GM23338 (cell line): ENCODE data around the gene PGM1. TPM values are rescaled to one million over a fixed set of nuclear protein-coding genes. Genes with fewer than 3 reads are reported as not detected.

Experiments used
- ATAC-seq: fragments of 200-7000 bp; cut with Tn5 transposase; 3 replicates; pipeline ENCODE4 v1.9.1; 2020
- DNase-seq: peaks from one replicate; pipeline ENCODE4 v3.0.0-alpha.2; 2015; ENCODE audit warnings: low spot score
- H2AFZ ChIP-seq: fragments of 200-600 bp; sonication (generic); 2 replicates; pipeline ENCODE4 v1.8.0; 2016; ENCODE audit warnings: antibody characterized with exemption, mild to moderate bottlenecking, moderate library complexity
- H3F3A ChIP-seq: fragments of 200-600 bp; sonication (generic); replicated peaks from 2 replicates; pipeline ENCODE4 v1.8.0; 2017; ENCODE audit warnings: antibody characterized with exemption, mixed run types, low read depth
- H3K27ac ChIP-seq: fragments of 200-600 bp; sonication (generic); 2 replicates; pipeline ENCODE4 v1.6.1; 2016; ENCODE audit warnings: low read depth
- H3K27me3 ChIP-seq: fragments of 200-600 bp; sonication (generic); 2 replicates; pipeline ENCODE4 v1.8.0; 2016; ENCODE audit warnings: mild to moderate bottlenecking, mixed run types, moderate library complexity; ENCODE audit not compliant: insufficient read depth
- H3K36me3 ChIP-seq: fragments of 200-600 bp; sonication (generic); 2 replicates; pipeline ENCODE4 v1.8.0; 2016; ENCODE audit warnings: mild to moderate bottlenecking; ENCODE audit not compliant: insufficient read depth
- H3K4me1 ChIP-seq: fragments of 200-600 bp; sonication (generic); 2 replicates; pipeline ENCODE4 v1.8.0; 2016; ENCODE audit warnings: mild to moderate bottlenecking, moderate library complexity; ENCODE audit not compliant: insufficient read depth
- H3K4me2 ChIP-seq: fragments of 200-600 bp; sonication (generic); 2 replicates; pipeline ENCODE4 v1.7.1; 2017; ENCODE audit warnings: mixed run types
- H3K4me3 ChIP-seq: fragments of 200-600 bp; sonication (generic); 2 replicates; pipeline ENCODE4 v1.6.1; 2016; ENCODE audit warnings: mixed run types
- H3K79me2 ChIP-seq: fragments of 200-600 bp; sonication (generic); replicated peaks from 2 replicates; pipeline ENCODE4 v1.8.0; 2017; ENCODE audit warnings: mild to moderate bottlenecking; ENCODE audit not compliant: insufficient read depth
- H3K9me2 ChIP-seq: fragments of 200-600 bp; sonication (generic); 2 replicates; pipeline ENCODE4 v1.8.0; 2017; ENCODE audit not compliant: insufficient read depth
- H4K20me1 ChIP-seq: fragments of 200-600 bp; sonication (generic); replicated peaks from 2 replicates; pipeline ENCODE4 v1.8.0; 2017; ENCODE audit warnings: mild to moderate bottlenecking; ENCODE audit not compliant: insufficient read depth
- H3K27ac Mint-ChIP-seq: 2 replicates; pipeline ENCODE4 v1.8.0; 2020; ENCODE audit warnings: inconsistent platforms, mild to moderate bottlenecking, moderate library complexity, mixed read lengths
- H3K27me3 Mint-ChIP-seq: 3 replicates; pipeline ENCODE4 v1.8.0; 2022; ENCODE audit warnings: low read depth, mild to moderate bottlenecking, moderate library complexity, mixed read lengths, inconsistent platforms; ENCODE audit not compliant: insufficient read depth, poor library complexity
- H3K36me3 Mint-ChIP-seq: 3 replicates; pipeline ENCODE4 v1.8.0; 2021; ENCODE audit warnings: low read depth, mild to moderate bottlenecking, inconsistent platforms, moderate library complexity, mixed read lengths
- H3K4me1 Mint-ChIP-seq: 3 replicates; pipeline ENCODE4 v1.8.0; 2020; ENCODE audit warnings: mild to moderate bottlenecking, inconsistent platforms, mixed read lengths
- H3K4me3 Mint-ChIP-seq: 3 replicates; pipeline ENCODE4 v1.8.0; 2021; ENCODE audit warnings: moderate library complexity, mild to moderate bottlenecking, inconsistent platforms, mixed read lengths
- H3K9me3 Mint-ChIP-seq: 3 replicates; pipeline ENCODE4 v1.8.0; 2020; ENCODE audit warnings: moderate library complexity, mild to moderate bottlenecking, inconsistent platforms, mixed read lengths
- JUNB ChIP-seq: IDR thresholded peaks from one replicate; pipeline ENCODE4 v1.6.1; 2016; ENCODE audit warnings: antibody characterized with exemption; ENCODE audit not compliant: unreplicated experiment
- ZNF114 ChIP-seq: fragments of 250-450 bp; sonication (Bioruptor Pico); IDR thresholded peaks from 2 replicates; pipeline ENCODE4 v1.5.0; 2020; ENCODE audit warnings: mild to moderate bottlenecking, moderate library complexity
- ZNF462 ChIP-seq: fragments of 250-450 bp; sonication (Bioruptor Pico); IDR thresholded peaks from 2 replicates; pipeline ENCODE4 v1.5.0; 2020; ENCODE audit warnings: mild to moderate bottlenecking, moderate library complexity
- polyA plus RNA-seq: library from polyadenylated mRNA; unstranded; fragments of >200 nt; fragmentation: Nextera tagmentation; extraction: Ambion mirVana; gene quantifications from 2 replicates; pipeline ENCODE4 v1.2.1, GENCODE V29; 2016
- total RNA-seq: library from RNA; depleted of rRNA; stranded (reverse); fragments of >200 nt; shearing (Covaris generic); gene quantifications from 2 replicates; pipeline ENCODE4 v1.2.3, GENCODE V29; 2014
- TF ChIP-seq, protein P1 (sequence below): IDR thresholded peaks from 2 replicates; pipeline ENCODE4 v1.6.1; 2016; ENCODE audit warnings: antibody characterized with exemption

PGM1 gene
- total and polyA plus RNA-seq, 2 experiments from 2014 or later, result 20.9 to 71.9 TPM

GRCh38 chr1:63662841-63663240, 69.6 kb downstream of the PGM1 start:
- Mint-ChIP-seq H3K36me3 (peaks cover 8% of the 10 kb centered on the region), H3K27me3 (peaks cover 6% of the 10 kb centered on the region), H3K27ac (no peak overlapping the region; the same call in 1 of the 2 replicates), H3K4me1 (peaks cover 18% of the 10 kb centered on the region), H3K9me3 (no peaks in the 10 kb centered on the region), H3K4me3 (no peak overlapping the region)
- no peaks in the 10 kb centered on the region for H4K20me1 ChIP-seq
- no peak overlapping the region for H3K27ac ChIP-seq
- no peaks in the 10 kb centered on the region for H3K27me3 ChIP-seq
- H3K9me2 ChIP-seq, result no peaks in the 10 kb centered on the region
- peak; percentile 9; the same call in 1 of the 2 replicates for TF ChIP-seq ZNF462
- TF ChIP-seq, protein P1, sequence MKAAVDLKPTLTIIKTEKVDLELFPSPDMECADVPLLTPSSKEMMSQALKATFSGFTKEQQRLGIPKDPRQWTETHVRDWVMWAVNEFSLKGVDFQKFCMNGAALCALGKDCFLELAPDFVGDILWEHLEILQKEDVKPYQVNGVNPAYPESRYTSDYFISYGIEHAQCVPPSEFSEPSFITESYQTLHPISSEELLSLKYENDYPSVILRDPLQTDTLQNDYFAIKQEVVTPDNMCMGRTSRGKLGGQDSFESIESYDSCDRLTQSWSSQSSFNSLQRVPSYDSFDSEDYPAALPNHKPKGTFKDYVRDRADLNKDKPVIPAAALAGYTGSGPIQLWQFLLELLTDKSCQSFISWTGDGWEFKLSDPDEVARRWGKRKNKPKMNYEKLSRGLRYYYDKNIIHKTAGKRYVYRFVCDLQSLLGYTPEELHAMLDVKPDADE, result no peak
- H3K36me3 ChIP-seq, result no peaks in the 10 kb centered on the region; the same call in 1 of the 2 replicates
- no peaks in the 10 kb centered on the region for H3K79me2 ChIP-seq
- peak; percentile 76 for ATAC-seq
- peak; percentile 39 for DNase-seq
- H2AFZ ChIP-seq, result no peak overlapping the region
- no peaks in the 10 kb centered on the region; the same call in 1 of the 2 replicates for H3K4me1 ChIP-seq
- H3F3A ChIP-seq, result 0 out of 2 replicates have a peak, but pooled peaks cover 5% of the 10 kb centered on the region
- no peak overlapping the region for H3K4me3 ChIP-seq
- no peak overlapping the region for H3K4me2 ChIP-seq

DNA sequence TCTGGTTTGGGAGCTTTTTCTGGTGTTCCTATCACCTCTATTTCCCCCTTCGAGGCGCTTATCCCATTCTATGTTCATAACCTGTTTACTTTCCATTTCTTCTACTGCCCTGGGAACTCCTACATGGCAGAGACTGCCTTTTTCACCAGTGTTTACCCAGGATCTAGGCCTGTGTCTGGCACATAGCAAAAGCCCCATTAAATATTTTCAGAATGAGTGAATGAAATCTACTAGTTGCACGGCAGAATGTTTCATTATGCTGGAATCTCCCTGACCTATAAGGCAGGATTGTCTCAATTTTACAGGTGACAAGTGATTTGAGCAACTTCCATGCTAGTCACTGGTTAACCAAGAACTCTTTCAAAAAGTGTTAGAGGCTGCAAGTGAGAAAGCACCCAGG, 70.1 kb downstream of the PGM1 start:
- Mint-ChIP-seq H3K4me3 (no peak overlapping the region), H3K27ac (no peak overlapping the region), H3K27me3 (peaks cover 6% of the 10 kb centered on the region), H3K36me3 (peaks cover 8% of the 10 kb centered on the region), H3K9me3 (no peaks in the 10 kb centered on the region), H3K4me1 (peaks cover 18% of the 10 kb centered on the region)
- Histone ChIP-seq H3K79me2 (no peaks in the 10 kb centered on the region), H2AFZ (no peak overlapping the region), H3K36me3 (no peaks in the 10 kb centered on the region; the same call in 1 of the 2 replicates), H4K20me1 (no peaks in the 10 kb centered on the region), H3K4me3 (no peak overlapping the region), H3K9me2 (no peaks in the 10 kb centered on the region), H3K27me3 (no peaks in the 10 kb centered on the region), H3K4me2 (no peak overlapping the region), H3K27ac (no peak overlapping the region), H3K4me1 (no peaks in the 10 kb centered on the region; the same call in 1 of the 2 replicates), H3F3A (0 out of 2 replicates have a peak, but pooled peaks cover 5% of the 10 kb centered on the region)
- ATAC-seq (no peak), DNase-seq (no peak)
- TF ChIP-seq JUNB (no peak), ZNF462 (no peak), ZNF114 (no peak)
